Measurements from ENCODE around the gene FRMD4A.

The FRMD4A gene

DNA sequence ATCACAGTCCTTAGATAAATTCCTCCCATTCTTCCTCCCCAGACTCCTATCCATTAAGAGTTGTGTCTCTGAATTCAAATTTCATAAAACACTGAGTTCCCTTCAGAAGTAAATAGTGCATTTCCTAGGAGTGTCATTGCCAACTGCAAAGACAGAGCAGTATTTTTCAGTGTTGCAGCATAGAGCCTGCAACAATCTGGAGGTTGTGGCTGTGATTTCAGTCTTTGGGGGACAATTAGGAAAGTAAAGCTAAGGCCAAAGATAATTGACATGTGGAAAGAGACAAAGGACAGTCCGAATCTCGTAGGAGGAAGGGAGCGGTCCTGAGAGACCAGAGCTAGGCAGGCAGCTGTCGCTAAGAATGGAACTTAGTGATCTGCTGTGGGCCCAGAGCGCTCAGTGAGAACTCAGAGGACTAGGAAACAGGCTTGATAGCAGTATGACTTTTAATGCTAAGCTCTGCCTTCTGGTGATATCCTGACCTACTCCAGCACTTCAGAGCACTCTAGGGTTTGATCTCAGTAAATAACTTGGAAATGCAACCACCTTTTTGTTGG lies 697.8 kb downstream of the FRMD4A start:
- TF ChIP-seq, protein P1, sequence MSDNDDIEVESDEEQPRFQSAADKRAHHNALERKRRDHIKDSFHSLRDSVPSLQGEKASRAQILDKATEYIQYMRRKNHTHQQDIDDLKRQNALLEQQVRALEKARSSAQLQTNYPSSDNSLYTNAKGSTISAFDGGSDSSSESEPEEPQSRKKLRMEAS (IDR thresholded peaks at IDR 0.05), result no peak
- TF ChIP-seq NFIC (IDR thresholded peaks at IDR 0.05) (no peak), TEAD4 (IDR thresholded peaks at IDR 0.05) (no peak), TCF12 (IDR thresholded peaks at IDR 0.05; ENCODE audit: low read depth) (no peak), CEBPB (IDR thresholded peaks at IDR 0.05) (no peak), TAF1 (IDR thresholded peaks at IDR 0.05; ENCODE audit: low read depth) (no peak), CREB1 (IDR thresholded peaks at IDR 0.05; ENCODE audit: low read depth) (no peak), USF1 (IDR thresholded peaks at IDR 0.05) (no peak), EGR1 (IDR thresholded peaks at IDR 0.05) (no peak), RAD21 (IDR thresholded peaks at IDR 0.05; ENCODE audit: low read depth) (no peak), FOXM1 (IDR thresholded peaks at IDR 0.05; ENCODE audit: borderline replicate concordance, low read depth) (no peak), ZBTB7A (IDR thresholded peaks at IDR 0.05; ENCODE audit: low read depth) (no peak), YY1 (IDR thresholded peaks at IDR 0.05; ENCODE audit: low read depth) (no peak), EP300 (IDR thresholded peaks at IDR 0.05; ENCODE audit: borderline replicate concordance) (no peak)
- TF ChIP-seq, protein P2, sequence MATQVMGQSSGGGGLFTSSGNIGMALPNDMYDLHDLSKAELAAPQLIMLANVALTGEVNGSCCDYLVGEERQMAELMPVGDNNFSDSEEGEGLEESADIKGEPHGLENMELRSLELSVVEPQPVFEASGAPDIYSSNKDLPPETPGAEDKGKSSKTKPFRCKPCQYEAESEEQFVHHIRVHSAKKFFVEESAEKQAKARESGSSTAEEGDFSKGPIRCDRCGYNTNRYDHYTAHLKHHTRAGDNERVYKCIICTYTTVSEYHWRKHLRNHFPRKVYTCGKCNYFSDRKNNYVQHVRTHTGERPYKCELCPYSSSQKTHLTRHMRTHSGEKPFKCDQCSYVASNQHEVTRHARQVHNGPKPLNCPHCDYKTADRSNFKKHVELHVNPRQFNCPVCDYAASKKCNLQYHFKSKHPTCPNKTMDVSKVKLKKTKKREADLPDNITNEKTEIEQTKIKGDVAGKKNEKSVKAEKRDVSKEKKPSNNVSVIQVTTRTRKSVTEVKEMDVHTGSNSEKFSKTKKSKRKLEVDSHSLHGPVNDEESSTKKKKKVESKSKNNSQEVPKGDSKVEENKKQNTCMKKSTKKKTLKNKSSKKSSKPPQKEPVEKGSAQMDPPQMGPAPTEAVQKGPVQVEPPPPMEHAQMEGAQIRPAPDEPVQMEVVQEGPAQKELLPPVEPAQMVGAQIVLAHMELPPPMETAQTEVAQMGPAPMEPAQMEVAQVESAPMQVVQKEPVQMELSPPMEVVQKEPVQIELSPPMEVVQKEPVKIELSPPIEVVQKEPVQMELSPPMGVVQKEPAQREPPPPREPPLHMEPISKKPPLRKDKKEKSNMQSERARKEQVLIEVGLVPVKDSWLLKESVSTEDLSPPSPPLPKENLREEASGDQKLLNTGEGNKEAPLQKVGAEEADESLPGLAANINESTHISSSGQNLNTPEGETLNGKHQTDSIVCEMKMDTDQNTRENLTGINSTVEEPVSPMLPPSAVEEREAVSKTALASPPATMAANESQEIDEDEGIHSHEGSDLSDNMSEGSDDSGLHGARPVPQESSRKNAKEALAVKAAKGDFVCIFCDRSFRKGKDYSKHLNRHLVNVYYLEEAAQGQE (IDR thresholded peaks at IDR 0.05; ENCODE audit: low read depth), result no peak

- no peak for TF ChIP-seq TEAD4 (IDR thresholded peaks at IDR 0.05)
- TF ChIP-seq, protein P1 (IDR thresholded peaks at IDR 0.05), result no peak
- TF ChIP-seq, protein P2 (IDR thresholded peaks at IDR 0.05; ENCODE audit: low read depth), result no peak
- no peak for TF ChIP-seq EGR1 (IDR thresholded peaks at IDR 0.05)
- TF ChIP-seq FOXM1 (IDR thresholded peaks at IDR 0.05; ENCODE audit: borderline replicate concordance, low read depth), result no peak
- no peak for TF ChIP-seq CREB1 (IDR thresholded peaks at IDR 0.05; ENCODE audit: low read depth)
- TF ChIP-seq YY1 (IDR thresholded peaks at IDR 0.05; ENCODE audit: low read depth), result no peak
- TF ChIP-seq NFIC (IDR thresholded peaks at IDR 0.05), result no peak
- TF ChIP-seq ZBTB7A (IDR thresholded peaks at IDR 0.05; ENCODE audit: low read depth), result no peak
- TF ChIP-seq CEBPB (IDR thresholded peaks at IDR 0.05), result no peak
- TF ChIP-seq TCF12 (IDR thresholded peaks at IDR 0.05; ENCODE audit: low read depth), result no peak
- TF ChIP-seq USF1 (IDR thresholded peaks at IDR 0.05), result no peak
- TF ChIP-seq RAD21 (IDR thresholded peaks at IDR 0.05; ENCODE audit: low read depth), result no peak
- TF ChIP-seq TAF1 (IDR thresholded peaks at IDR 0.05; ENCODE audit: low read depth), result no peak
Measured at GRCh38 chr10:13632440-13632839, 698.3 kb downstream of the FRMD4A start.

DNA sequence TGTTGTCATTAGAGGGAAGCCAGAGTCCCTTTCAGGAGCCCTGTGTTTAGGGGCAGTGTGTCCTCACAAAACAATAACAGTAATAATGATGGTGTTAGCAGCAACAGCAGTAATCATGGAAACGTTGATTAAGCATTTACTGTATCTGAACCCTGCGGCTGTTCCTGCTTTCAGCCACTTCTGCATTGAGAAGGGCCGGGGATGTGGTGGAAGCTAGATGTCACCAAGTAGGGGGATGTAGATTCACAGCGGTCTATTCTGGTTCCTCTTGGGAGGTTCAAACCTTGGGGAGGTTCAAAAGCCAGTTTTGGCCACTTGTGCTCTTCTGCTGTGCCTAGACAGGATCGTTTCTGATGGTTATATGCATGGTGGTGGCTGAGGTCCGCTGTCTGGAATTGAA lies 699.1 kb downstream of the FRMD4A start:
- TF ChIP-seq ZBTB7A (IDR thresholded peaks at IDR 0.05; ENCODE audit: low read depth) (no peak), CEBPB (IDR thresholded peaks at IDR 0.05) (no peak), EGR1 (IDR thresholded peaks at IDR 0.05) (no peak), NFIC (IDR thresholded peaks at IDR 0.05) (no peak), RAD21 (IDR thresholded peaks at IDR 0.05; ENCODE audit: low read depth) (no peak), TAF1 (IDR thresholded peaks at IDR 0.05; ENCODE audit: low read depth) (no peak), CREB1 (IDR thresholded peaks at IDR 0.05; ENCODE audit: low read depth) (no peak), USF1 (IDR thresholded peaks at IDR 0.05) (no peak), TCF12 (IDR thresholded peaks at IDR 0.05; ENCODE audit: low read depth) (no peak), FOXM1 (IDR thresholded peaks at IDR 0.05; ENCODE audit: borderline replicate concordance, low read depth) (no peak), EP300 (IDR thresholded peaks at IDR 0.05; ENCODE audit: borderline replicate concordance) (no peak), YY1 (IDR thresholded peaks at IDR 0.05; ENCODE audit: low read depth) (no peak), TEAD4 (IDR thresholded peaks at IDR 0.05) (no peak)
- TF ChIP-seq, protein P2 (IDR thresholded peaks at IDR 0.05; ENCODE audit: low read depth), result no peak
- TF ChIP-seq, protein P1 (IDR thresholded peaks at IDR 0.05), result no peak

All from Ishikawa (cell line).